ENCODE data around the gene PRSS21.
A peak's percentile ranks its signal among the peaks of the same experiment; 100 is the strongest.

The PRSS21 gene

GRCh38 chr16:2843526-2843925 is 26.5 kb downstream of the PRSS21 start:
- DNase-seq (ENCODE audit: low spot score), result no peak

DNA sequence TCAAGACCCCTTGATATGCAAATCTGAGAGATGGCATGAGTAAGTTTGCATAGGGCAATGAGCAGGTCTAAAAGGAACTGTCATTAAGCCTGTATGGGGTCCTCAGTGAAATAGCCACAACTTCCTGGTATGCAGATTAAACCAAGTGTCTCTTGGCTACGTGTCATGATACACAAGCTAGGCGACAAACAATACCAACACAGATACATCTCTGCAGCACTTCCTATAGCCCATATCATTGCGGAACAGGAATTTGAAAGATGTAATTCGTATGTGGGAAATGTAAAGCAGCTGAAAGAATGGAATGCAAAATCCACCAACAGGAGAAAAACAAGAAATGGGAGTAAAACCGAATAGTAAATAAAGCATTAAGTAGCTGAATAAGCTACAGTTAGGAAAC is 28.1 kb downstream of the PRSS21 start:
- no peak for DNase-seq (ENCODE audit: low spot score)

DNA sequence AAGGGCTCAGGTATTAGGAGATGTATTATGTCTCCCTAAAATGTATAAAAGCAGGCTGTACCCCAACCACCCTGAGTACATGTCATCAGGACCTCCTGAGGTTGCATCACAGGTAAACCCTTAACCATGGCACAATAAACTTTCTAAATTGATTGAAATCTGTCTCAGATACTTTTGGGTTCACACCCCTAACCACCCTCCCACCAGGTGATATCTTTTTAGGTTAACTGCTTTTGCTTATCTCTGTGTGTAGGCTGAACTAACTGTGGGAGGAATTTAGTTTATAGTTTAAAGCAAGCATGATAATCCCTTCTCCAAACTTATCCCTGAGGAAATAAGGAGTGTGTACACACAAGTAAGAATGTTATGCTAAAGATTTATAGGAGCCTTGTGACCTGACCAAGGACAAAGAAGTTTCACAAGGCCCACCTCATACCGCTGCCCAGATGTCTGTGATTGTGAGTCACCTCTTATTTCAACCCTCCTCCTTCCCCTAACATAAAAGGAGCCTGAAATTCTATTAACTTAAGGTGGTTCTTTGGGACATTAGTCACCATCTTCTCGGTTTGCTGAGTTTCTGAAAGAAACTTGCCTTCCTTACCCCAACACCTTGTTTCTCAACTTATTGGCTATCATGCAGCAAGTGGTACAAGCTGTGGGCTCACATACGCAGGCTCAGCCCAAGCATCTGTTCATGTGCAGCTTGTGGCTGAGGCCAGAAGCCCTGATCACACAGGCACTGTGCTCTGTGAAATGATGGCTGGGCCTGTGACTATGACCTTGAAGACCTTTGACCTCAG is 29.7 kb downstream of the PRSS21 start:
- DNase-seq (ENCODE audit: low spot score), result peak; percentile 21

DNA sequence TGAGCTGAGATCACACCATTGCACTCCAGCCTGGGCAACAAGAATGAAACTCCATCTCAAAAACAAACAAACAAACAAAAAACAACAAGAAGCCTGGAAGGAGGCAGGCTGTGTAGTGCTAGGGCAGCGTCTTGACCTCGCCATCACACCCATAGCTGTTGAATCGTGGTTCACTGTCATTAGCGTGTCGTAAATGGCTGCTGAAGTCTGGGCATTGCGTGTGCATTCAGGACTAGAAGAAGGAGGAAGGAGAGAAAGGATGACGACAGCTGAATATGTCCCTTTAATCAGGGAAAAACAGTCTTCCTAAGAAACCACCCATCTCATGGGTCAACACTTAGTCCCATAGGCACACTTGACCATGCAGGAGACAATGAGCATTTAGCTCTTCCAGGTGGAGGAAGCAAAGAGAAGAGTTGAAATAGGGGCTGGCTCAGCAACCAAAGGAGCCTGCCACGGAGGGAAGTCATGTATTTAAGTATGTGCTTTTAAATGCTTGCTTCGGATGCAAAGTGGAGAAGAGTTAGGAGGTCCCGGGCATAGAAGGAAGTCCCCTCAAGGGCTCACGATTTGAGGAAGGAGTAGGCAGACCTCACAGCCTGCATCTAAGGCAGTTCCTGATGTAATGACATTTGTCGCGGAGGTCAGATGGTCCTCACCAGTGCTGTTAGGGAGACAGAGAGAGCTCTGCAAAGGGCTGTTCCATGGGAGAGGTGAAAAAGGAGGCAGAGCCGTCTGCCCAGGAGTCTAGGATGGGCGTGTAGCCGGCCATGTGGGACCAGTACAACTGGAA is 32.1 kb downstream of the PRSS21 start:
- no peak for DNase-seq (ENCODE audit: low spot score)

DNA sequence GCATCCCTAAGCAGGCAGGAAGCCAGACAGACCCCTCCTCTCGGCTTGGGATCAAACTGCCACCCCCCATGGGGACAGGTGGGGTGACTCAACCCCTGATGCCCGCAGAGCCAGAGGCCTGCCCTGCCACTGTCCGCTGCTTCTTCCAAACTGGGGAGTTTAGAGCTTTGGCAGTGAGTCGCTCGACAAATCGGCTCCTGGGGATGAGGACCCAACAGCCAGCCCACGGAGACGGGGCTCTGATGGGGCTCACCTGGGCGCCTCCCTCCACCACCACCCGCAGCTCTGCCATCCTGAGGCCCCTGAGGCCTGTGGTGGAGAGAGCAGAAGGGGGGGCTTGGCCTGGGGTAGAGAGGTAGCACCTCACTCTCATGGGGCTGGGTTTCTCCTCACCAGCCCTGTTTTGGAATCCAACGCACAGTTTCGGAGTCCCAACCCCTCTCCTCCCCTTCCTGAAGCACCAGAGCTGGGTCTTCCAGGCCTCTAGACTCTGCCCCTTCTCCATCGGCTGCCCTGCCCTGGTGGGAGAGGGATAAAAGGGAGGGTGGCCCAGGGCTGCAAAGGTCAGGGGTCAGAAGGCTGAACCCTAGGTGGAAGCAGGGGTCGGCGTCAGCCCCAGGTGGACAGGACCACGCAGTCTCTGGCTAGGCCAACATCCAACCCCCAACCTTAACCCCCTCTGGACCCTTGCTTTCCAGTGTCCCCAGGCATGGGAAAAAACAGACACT is 35.1 kb downstream of the PRSS21 start:
- no peak for DNase-seq (ENCODE audit: low spot score)

DNA sequence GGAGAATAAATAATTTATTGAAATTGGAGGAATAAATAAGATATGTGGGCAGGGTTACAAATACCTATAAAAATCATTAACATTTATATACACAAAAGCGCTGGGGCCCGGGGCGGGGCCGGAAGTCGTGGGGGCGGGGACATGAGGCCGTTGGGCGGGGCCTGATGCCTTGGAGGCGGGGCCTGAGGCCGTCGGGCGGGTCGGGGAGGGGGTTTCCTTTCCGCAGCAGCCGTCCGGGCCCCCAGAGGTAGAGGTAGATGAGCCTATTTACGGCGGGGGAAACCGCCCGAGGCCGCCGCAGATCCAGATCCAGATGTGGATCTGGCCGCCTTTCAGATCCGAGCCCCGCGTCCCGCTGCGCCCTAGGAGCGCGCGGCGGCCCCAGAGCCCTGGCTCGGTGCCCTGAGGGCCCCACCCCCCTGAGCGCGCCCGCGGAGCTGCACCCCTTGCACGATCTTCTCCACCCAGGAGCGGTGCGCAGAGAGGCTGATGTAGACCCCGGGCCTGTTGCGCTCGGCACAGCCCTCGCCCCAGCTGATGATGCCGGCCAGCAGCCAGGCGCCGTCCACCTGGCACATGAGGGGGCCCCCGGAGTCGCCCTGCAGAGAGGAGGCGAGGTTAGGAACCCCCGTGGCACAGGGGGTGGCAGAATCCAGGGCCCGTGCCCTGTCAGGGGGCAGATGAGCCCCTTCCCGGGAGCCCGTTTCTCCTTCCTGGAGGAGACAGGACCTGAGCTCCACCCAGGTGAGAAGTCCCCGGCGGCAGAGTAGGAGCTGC is 35.9 kb downstream of the PRSS21 start:
- no peak for DNase-seq (ENCODE audit: low spot score)

DNA sequence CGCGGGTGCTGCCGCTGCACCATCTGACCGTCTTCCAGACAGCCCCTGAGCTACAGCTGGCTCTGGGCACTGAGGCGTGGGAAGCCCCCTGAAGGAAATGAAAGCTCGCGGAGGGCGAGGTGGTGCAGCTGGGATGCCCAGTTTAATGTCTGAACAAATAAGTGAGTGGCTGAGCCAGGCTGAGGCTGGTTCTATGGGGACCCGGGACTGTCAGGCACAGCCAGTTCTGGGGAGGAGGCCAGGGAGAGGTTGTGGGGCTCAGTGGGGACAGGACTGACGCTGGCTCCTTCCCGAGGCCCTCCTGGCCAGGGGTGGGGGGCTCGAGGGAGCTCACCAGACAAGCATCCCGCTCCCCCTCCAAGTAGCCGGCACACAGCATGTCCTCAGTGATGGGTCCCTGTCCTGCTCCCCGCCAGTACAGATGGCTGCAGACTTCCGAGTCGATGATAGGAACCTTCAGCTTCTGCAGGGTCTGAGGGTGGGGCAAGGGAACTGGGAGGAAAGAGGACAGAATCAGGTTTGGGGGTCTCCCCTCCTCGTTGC is 36.6 kb downstream of the PRSS21 start:
- no peak for DNase-seq (ENCODE audit: low spot score)

DNA sequence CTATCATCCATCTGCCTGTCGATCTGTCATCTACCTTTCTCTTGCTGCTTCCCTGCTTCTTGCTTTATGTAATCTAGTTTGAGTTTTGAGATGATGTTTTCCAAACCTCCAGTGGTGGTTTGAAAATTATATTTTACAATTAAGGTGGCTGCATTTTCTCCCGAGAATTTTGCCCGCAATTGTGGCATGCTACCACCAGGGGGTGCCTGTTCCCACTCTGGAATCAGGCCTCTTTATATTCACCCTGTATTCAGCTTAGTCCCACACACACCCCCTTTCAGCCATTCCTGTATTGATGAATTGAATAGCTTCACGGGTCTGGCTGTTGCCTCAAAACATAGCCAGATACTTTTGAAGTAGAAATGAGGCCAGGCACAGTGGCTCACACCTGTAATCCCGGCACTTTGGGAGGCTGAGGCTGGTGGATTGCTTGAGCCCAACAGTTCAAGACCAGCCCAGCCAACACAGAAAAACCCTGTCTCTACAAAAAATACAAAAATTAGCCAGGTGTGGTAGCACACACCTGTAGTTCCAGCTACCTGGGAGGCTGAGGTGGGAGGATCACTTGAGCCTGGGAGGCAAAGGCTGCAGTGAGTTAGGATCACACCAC is 37.8 kb downstream of the PRSS21 start:
- peak; percentile 40 for DNase-seq (ENCODE audit: low spot score)

GRCh38 chr16:2855536-2855935 is 38.5 kb downstream of the PRSS21 start:
- no peak for DNase-seq (ENCODE audit: low spot score)

- DNase-seq (ENCODE audit: low spot score), result peak; percentile 80
Observed at GRCh38 chr16:2856061-2856670, 39.1 kb downstream of the PRSS21 start.

DNA sequence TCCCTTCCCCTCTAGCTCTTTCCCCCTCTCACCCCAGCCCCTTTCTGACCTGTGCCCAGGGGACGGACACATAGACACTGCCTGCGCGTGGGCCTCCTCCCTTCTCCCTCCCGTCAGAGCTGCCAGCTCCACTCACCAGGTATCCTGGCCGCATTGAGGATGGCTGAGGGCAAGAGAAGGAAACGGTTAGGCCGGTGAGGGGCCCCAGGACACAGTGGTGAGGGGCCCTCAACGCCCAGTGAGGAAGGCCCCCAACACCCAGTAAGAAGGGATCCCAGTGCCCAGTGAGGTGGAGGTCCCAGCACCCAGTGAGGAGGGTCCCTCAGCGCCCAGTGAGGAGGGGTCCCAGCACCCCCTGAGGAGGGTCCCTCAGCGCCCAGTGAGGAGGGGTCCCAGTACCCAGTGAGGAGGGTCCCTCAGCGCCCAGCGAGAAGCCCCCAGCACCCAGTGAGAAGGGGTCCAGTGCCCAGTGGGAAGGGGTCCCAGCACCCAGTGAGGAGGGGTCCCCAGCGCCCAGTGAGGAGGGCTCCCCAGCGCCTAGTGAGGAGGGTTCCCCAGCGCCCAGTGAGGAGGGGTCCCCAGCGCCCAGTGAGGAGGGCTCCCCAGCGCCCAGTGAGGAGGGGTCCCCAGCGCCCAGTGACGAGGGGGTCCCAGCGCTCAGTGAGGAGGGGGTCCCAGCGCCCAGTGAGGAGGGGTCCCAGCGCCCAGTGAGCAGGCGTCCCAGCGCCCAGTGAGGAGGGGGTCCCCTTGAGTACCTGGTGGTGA is 39.8 kb downstream of the PRSS21 start:
- no peak for DNase-seq (ENCODE audit: low spot score)

GRCh38 chr16:2857451-2858244 is 40.6 kb downstream of the PRSS21 start, which contains the start of gene PRSS22:
PRSS22 (minus strand) TSS chr16:2858170; CDS start chr16:2858104, 66 bp downstream.
- peak; percentile 73 for DNase-seq (ENCODE audit: low spot score)

- peak; percentile 80 for DNase-seq (ENCODE audit: low spot score)
Observed at GRCh38 chr16:2858245-2859025, 41.4 kb downstream of the PRSS21 start.

GRCh38 chr16:2859686-2860265 is 42.7 kb downstream of the PRSS21 start:
- peak; percentile 26 for DNase-seq (ENCODE audit: low spot score)

- DNase-seq (ENCODE audit: low spot score), result peak; percentile 79
Observed at GRCh38 chr16:2860826-2861567, 44.0 kb downstream of the PRSS21 start.

DNA sequence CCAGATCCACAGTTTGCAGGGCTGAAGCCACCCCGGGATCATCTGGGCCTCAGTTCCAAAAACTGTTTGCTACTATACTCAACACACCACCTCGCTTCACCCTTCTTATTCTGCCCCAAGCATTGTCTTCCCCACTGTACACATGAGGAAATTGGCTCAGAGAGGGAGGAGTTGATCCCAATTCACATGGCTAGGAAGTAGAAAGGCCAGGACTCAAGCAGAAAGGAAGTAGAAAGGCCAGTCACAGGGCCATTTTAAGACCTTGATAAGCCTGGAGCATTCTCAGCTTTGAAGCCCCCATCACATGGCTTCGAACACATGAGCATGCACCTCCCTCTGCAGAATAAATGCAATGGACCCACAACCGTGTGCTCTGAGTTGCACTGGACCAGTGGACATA is 48.6 kb downstream of the PRSS21 start:
- peak; percentile 29 for DNase-seq (ENCODE audit: low spot score)

DNA sequence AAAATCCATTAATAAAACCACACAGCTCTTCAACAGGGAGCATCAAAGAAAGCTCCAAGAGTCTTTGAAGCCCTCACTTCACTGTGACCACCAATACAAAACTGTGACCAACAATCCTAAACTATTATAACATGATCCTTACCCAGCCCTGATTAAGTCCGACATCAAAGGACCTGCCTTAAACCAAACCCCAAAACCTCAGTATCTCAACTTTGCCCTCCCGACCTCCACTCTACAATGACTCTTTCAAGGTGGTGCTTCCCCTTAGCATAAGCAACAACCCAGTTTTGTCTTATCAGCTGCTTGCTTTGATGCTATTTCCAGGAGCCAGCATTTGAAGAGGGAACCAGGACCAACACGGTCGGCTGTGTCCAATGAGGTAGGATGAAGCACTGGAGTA is 49.4 kb downstream of the PRSS21 start:
- peak; percentile 52 for DNase-seq (ENCODE audit: low spot score)

All from RKO (cell line).